ENCODE measurements around the gene BCAS3.
"Not testable (repeated sequence)": the region's sequence is repeated elsewhere in the genome, so short reads cannot be mapped to it uniquely, and the experiment has no call there.

The BCAS3 gene

GRCh38 chr17:60748204-60748603 is 70.6 kb downstream of the BCAS3 start:
- DNase-seq, result no peak

- DNase-seq, result no peak
Observed at GRCh38 chr17:60749050-60749449, 71.4 kb downstream of the BCAS3 start.

- no peak for DNase-seq
Observed at GRCh38 chr17:60749708-60750107, 72.1 kb downstream of the BCAS3 start.

- DNase-seq, result no peak
Observed at GRCh38 chr17:60750640-60751039, 73.0 kb downstream of the BCAS3 start.

GRCh38 chr17:60751884-60752283 is 74.2 kb downstream of the BCAS3 start:
- DNase-seq, result no peak

- no peak for DNase-seq
Observed at GRCh38 chr17:60752873-60753577, 75.4 kb downstream of the BCAS3 start.

- no peak for DNase-seq
Observed at GRCh38 chr17:60754057-60754604, 76.5 kb downstream of the BCAS3 start.

- not testable (repeated sequence) for DNase-seq
Observed at GRCh38 chr17:60756798-60757197, 79.1 kb downstream of the BCAS3 start.

GRCh38 chr17:60757437-60757836 is 79.8 kb downstream of the BCAS3 start:
- DNase-seq, result no peak

GRCh38 chr17:60759756-60760155 is 82.1 kb downstream of the BCAS3 start:
- no peak for DNase-seq

GRCh38 chr17:60761301-60761700 is 83.7 kb downstream of the BCAS3 start:
- DNase-seq, result not testable (repeated sequence)

- DNase-seq, result no peak
Observed at GRCh38 chr17:60766778-60767190, 89.1 kb downstream of the BCAS3 start.

GRCh38 chr17:60767744-60768308 is 90.2 kb downstream of the BCAS3 start:
- DNase-seq, result no peak

- no peak for DNase-seq
Observed at GRCh38 chr17:60769327-60769726, 91.7 kb downstream of the BCAS3 start.

- DNase-seq, result no peak
Observed at GRCh38 chr17:60770946-60771422, 93.3 kb downstream of the BCAS3 start.

GRCh38 chr17:60771621-60772020 is 94.0 kb downstream of the BCAS3 start:
- DNase-seq, result not testable (repeated sequence)

- DNase-seq, result no peak
Observed at GRCh38 chr17:60773552-60773951, 95.9 kb downstream of the BCAS3 start.

- DNase-seq, result no peak
Observed at GRCh38 chr17:60781880-60782412, 104.3 kb downstream of the BCAS3 start.

GRCh38 chr17:60782742-60783141 is 105.1 kb downstream of the BCAS3 start:
- no peak for DNase-seq

- DNase-seq, result no peak
Observed at GRCh38 chr17:60790205-60790604, 112.6 kb downstream of the BCAS3 start.

GRCh38 chr17:60792250-60792898 is 114.7 kb downstream of the BCAS3 start:
- no peak for DNase-seq

- no peak for DNase-seq
Observed at GRCh38 chr17:60798576-60798975, 120.9 kb downstream of the BCAS3 start.

GRCh38 chr17:60802377-60802776 is 124.7 kb downstream of the BCAS3 start:
- no peak for DNase-seq

GRCh38 chr17:60803059-60803458 is 125.4 kb downstream of the BCAS3 start:
- no peak for DNase-seq
